WTC11 (cell line): ENCODE data around the gene ERP44. TPM values are rescaled to one million over a fixed set of nuclear protein-coding genes. Genes with fewer than 3 reads are reported as not detected.

Experiments
- ATAC-seq: fragments of 200-7000 bp; cut with Tn5 transposase; 2 replicates; pipeline ENCODE4 v1.10.0; 2021; ENCODE audit warnings: mild to moderate bottlenecking, moderate library complexity
- CTCF ChIA-PET: fragments of 300-600 bp; sonication (Branson Sonifier 250); formaldehyde crosslinking; loops from one replicate; lab custom pipeline; 2021; ENCODE audit warnings: antibody characterized with exemption; lab: Charles Lee
- POLR2A ChIA-PET: fragments of 350-600 bp; sonication (Branson Sonifier 250); formaldehyde crosslinking; loops from one replicate; lab custom pipeline; 2021; ENCODE audit warnings: antibody characterized with exemption; lab: Charles Lee
- DNase-seq: peaks from one replicate; pipeline ENCODE4 v3.0.0; 2021; ENCODE audit warnings: low spot score
- H3K27ac Mint-ChIP-seq: 2 replicates; pipeline ENCODE4 v1.8.0; 2021; ENCODE audit warnings: mixed read lengths
- H3K27me3 Mint-ChIP-seq: 2 replicates; pipeline ENCODE4 v1.8.0; 2021; ENCODE audit warnings: low read depth, mild to moderate bottlenecking, moderate library complexity, mixed read lengths
- H3K36me3 Mint-ChIP-seq: 2 replicates; pipeline ENCODE4 v1.8.0; 2021; ENCODE audit warnings: mixed read lengths
- H3K4me1 Mint-ChIP-seq: 2 replicates; pipeline ENCODE4 v1.8.0; 2022; ENCODE audit warnings: mixed read lengths
- H3K4me3 Mint-ChIP-seq: 2 replicates; pipeline ENCODE4 v1.8.0; 2021; ENCODE audit warnings: mild to moderate bottlenecking, moderate library complexity, mixed read lengths
- H3K9me3 Mint-ChIP-seq: 2 replicates; pipeline ENCODE4 v1.8.0; 2021; ENCODE audit warnings: mixed read lengths
- AR ChIP-seq: fragments of 250-450 bp; sonication (Bioruptor Pico); IDR thresholded peaks from 2 replicates; pipeline ENCODE4 v1.9.0; 2021; ENCODE audit warnings: mild to moderate bottlenecking
- CREM ChIP-seq: sonication (generic); formaldehyde crosslinking; IDR thresholded peaks from 2 replicates; pipeline ENCODE4 v1.8.1; 2022; ENCODE audit warnings: mild to moderate bottlenecking, missing genetic modification reagents, moderate library complexity
- ELF4 ChIP-seq: sonication (generic); formaldehyde crosslinking; IDR thresholded peaks from 2 replicates; pipeline ENCODE4 v1.8.1; 2022; ENCODE audit warnings: low read depth, mild to moderate bottlenecking, moderate library complexity, missing genetic modification reagents
- EMX1 ChIP-seq: fragments of 250-450 bp; sonication (Bioruptor Pico); IDR thresholded peaks from 2 replicates; pipeline ENCODE4 v1.8.0; 2021; ENCODE audit warnings: mild to moderate bottlenecking
- ERG ChIP-seq: fragments of 250-450 bp; sonication (Bioruptor Pico); IDR thresholded peaks from 2 replicates; pipeline ENCODE4 v1.8.0; 2021; ENCODE audit warnings: mild to moderate bottlenecking
- GABPB1 ChIP-seq: sonication (generic); formaldehyde crosslinking; IDR thresholded peaks from 2 replicates; pipeline ENCODE4 v1.8.1; 2023; ENCODE audit warnings: mild to moderate bottlenecking, missing genetic modification reagents
- HMGXB4 ChIP-seq: sonication (generic); formaldehyde crosslinking; IDR thresholded peaks from 2 replicates; pipeline ENCODE4 v1.8.1; 2023; ENCODE audit warnings: mild to moderate bottlenecking, moderate library complexity, missing genetic modification reagents
- KAT7 ChIP-seq: sonication (generic); formaldehyde crosslinking; IDR thresholded peaks from 2 replicates; pipeline ENCODE4 v1.8.1; 2023; ENCODE audit warnings: missing genetic modification reagents, mild to moderate bottlenecking, borderline replicate concordance
- MLX ChIP-seq: sonication (generic); formaldehyde crosslinking; IDR thresholded peaks from 2 replicates; pipeline ENCODE4 v1.8.1; 2023; ENCODE audit warnings: mild to moderate bottlenecking, missing genetic modification reagents, moderate library complexity
- NFATC4 ChIP-seq: fragments of 250-450 bp; sonication (Bioruptor Pico); IDR thresholded peaks from 2 replicates; pipeline ENCODE4 v1.9.0; 2021; ENCODE audit warnings: mild to moderate bottlenecking
- NR1H2 ChIP-seq: sonication (generic); formaldehyde crosslinking; IDR thresholded peaks from 2 replicates; pipeline ENCODE4 v1.9.0; 2021; ENCODE audit warnings: mild to moderate bottlenecking, moderate library complexity, missing genetic modification reagents
- SOX15 ChIP-seq: fragments of 250-450 bp; sonication (Bioruptor Pico); IDR thresholded peaks from 2 replicates; pipeline ENCODE4 v1.9.0; 2021; ENCODE audit warnings: mild to moderate bottlenecking
- USF1 ChIP-seq: sonication (generic); formaldehyde crosslinking; IDR thresholded peaks from 2 replicates; pipeline ENCODE4 v1.8.0; 2022; ENCODE audit warnings: mild to moderate bottlenecking, missing genetic modification reagents
- ZNF121 ChIP-seq: sonication (generic); formaldehyde crosslinking; IDR thresholded peaks from 2 replicates; pipeline ENCODE4 v1.8.0; 2023; ENCODE audit warnings: missing genetic modification reagents
- ZNF138 ChIP-seq: sonication (generic); formaldehyde crosslinking; conservative IDR thresholded peaks from 2 replicates; pipeline ENCODE4 v1.8.1; 2022; ENCODE audit warnings: mild to moderate bottlenecking, moderate library complexity, missing genetic modification reagents
- ZNF219 ChIP-seq: sonication (generic); formaldehyde crosslinking; IDR thresholded peaks from 2 replicates; pipeline ENCODE4 v1.8.0; 2023; ENCODE audit warnings: missing genetic modification reagents, mild to moderate bottlenecking, borderline replicate concordance
- ZSCAN18 ChIP-seq: fragments of 250-450 bp; sonication (Bioruptor Pico); IDR thresholded peaks from 2 replicates; pipeline ENCODE4 v2.1.2; 2022; ENCODE audit warnings: mild to moderate bottlenecking, moderate library complexity
- total RNA-seq: library from RNA; stranded (reverse); gene quantifications from 3 replicates; pipeline ENCODE4 v1.2.3, GENCODE V29; 2021

Gene ERP44
- total RNA-seq, 1 experiment from 2014 or later: 13.7 TPM

GRCh38 chr9:99964336-99964735, 134.5 kb downstream of the ERP44 start (continued):
- TF ChIP-seq MLX (CRISPR knock-in tag) (no peak), HMGXB4 (CRISPR knock-in tag) (no peak), GABPB1 (CRISPR knock-in tag) (no peak), ZNF138 (CRISPR knock-in tag) (no peak)

- ChIA-PET POLR2A (no interaction called here), CTCF (no interaction called here)
- Mint-ChIP-seq H3K36me3 (no peaks in the 10 kb centered on the region), H3K4me1 (peaks cover 13% of the 10 kb centered on the region), H3K27ac (no peak overlapping the region), H3K27me3 (no peaks in the 10 kb centered on the region), H3K4me3 (no peak overlapping the region), H3K9me3 (no peaks in the 10 kb centered on the region)
- TF ChIP-seq ERG: no peak
- no peak for TF ChIP-seq ZNF121 (CRISPR knock-in tag)
- no peak for TF ChIP-seq EMX1
- no peak for TF ChIP-seq ELF4
- no peak for TF ChIP-seq ZNF219 (CRISPR knock-in tag)
- TF ChIP-seq KAT7 (CRISPR knock-in tag): no peak
- TF ChIP-seq USF1 (CRISPR knock-in tag): no peak
- no peak for TF ChIP-seq ZSCAN18 (CRISPR knock-in tag)
- no peak for TF ChIP-seq SOX15 (CRISPR knock-in tag)
- no peak for TF ChIP-seq NFATC4 (CRISPR knock-in tag)
- TF ChIP-seq AR (CRISPR knock-in tag): no peak
- DNase-seq: no peak
- ATAC-seq: no peak
Observed at GRCh38 chr9:99962680-99963261, 136.0 kb downstream of the ERP44 start.

GRCh38 chr9:99955606-99956005, 143.2 kb downstream of the ERP44 start:
- peaks cover 4% of the 10 kb centered on the region; the same call in 1 of the 2 replicates for H3K36me3 Mint-ChIP-seq
- DNase-seq (no peak), ATAC-seq (no peak)
- H3K27me3 Mint-ChIP-seq: no peaks in the 10 kb centered on the region
- ChIA-PET CTCF (no interaction called here), POLR2A (no interaction called here)
- H3K4me1 Mint-ChIP-seq: no peaks in the 10 kb centered on the region
- H3K27ac Mint-ChIP-seq: no peak overlapping the region
- 0 out of 2 replicates have a peak, but pooled peaks cover 3% of the 10 kb centered on the region for H3K9me3 Mint-ChIP-seq
- H3K4me3 Mint-ChIP-seq: no peak overlapping the region
- TF ChIP-seq NR1H2 (CRISPR knock-in tag): no peak
- no peak for TF ChIP-seq CREM (CRISPR knock-in tag)
